Adipose tissue (tissue), 3 donors: Measurements from ENCODE around the gene CRABP2. TPM values are rescaled to one million over a fixed set of nuclear protein-coding genes. Genes with fewer than 3 reads are reported as not detected.

Experiments
- H3K27ac ChIP-seq: one replicate; pipeline ENCODE4 v1.5.1; 2013; ENCODE audit warnings: low read depth, low read length
- WGBS, 3 donors: extraction: QIAGEN DNeasy Blood & Tissue Kit; methylation state at CpG; one replicate each; pipeline ENCODE4 v1.1.7; 2013; 5-methylcytosine and 5-hydroxymethylcytosine counted together
- polyA plus RNA-seq, 3 donors: library from polyadenylated mRNA; stranded (reverse); fragments of 200-250 nt; gene quantifications; one replicate each; pipeline ENCODE4 v1.2.3, GENCODE V29; 2013
- donor health status: healthy with polysubstance abuse.
- donor health status: Bipolar disorder and iron deficiency.
- donor health status: healthy.

CRABP2 gene
- polyA plus RNA-seq, 3 donors, result 0.45 to 31.3 (median 3.2) TPM

DNA sequence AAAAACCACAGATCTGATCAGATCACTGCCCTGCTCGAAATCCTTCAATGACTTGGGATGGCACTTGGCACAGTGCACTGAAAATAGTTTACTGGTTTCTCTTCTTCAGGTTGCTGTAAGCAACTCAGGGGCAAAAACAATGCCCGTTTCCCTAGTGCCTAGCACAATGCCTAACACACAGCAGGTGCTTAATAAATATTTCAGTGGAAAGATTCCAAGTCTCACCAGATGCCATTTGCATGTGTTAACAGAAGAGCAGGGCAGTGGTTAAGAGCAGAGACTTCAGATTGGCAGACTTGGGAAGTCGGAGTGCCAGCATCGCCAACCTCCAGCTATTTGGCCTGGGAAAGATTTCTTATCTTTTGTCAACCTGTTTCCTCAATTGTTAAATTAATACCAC lies 12.0 kb upstream of the CRABP2 start:
- WGBS, 3 donors, result 64 to 86% (median 83%) methylated on average over 4 of the region's 4 CpGs
- no peak overlapping the region for H3K27ac ChIP-seq

DNA sequence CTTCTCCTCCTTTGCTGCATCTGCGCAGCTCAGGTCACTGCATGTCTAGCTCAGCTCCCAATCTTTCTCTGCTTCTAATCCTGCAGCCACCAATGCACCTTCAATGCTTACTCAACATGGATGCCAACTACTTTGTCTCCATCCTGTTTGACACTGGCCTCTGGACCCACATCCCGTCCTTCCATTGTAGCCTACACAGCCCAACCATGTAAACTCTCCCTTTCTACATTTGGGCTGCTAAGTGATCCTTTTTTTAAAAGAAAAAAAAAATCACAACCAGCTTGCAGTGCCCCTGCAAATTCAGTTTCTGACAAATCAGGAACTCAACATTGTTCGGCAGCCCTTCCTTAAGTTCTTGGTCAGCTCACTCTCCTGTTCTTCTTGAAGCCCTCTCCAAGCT lies 9.4 kb upstream of the CRABP2 start:
- 81 to 87% (median 84%) methylated on average over 3 of the region's 3 CpGs for WGBS, 3 donors
- H3K27ac ChIP-seq, result no peak overlapping the region

DNA sequence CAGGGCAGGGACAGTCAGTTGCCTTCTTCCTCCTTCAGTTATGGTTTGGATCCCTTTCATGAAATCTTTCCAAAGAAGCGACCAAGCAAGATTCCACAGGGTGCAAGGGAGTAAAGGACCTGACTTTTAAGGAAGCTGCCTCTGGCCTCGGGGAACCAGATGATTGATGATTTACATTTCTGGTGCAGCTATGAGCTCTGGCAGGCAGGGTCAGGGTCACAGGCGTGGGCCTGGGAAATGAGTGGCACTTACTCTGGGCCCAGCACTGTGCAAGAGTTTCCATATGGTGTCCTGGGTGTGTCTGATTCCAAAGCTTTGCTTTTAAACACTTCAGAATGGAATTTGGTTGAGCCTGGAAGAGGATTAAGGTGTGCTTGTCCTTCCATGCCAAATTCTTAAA lies 7.2 kb upstream of the CRABP2 start:
- H3K27ac ChIP-seq, result no peak overlapping the region
- 48 to 54% (median 52%) methylated on average over 3 of the region's 3 CpGs for WGBS, 3 donors

DNA sequence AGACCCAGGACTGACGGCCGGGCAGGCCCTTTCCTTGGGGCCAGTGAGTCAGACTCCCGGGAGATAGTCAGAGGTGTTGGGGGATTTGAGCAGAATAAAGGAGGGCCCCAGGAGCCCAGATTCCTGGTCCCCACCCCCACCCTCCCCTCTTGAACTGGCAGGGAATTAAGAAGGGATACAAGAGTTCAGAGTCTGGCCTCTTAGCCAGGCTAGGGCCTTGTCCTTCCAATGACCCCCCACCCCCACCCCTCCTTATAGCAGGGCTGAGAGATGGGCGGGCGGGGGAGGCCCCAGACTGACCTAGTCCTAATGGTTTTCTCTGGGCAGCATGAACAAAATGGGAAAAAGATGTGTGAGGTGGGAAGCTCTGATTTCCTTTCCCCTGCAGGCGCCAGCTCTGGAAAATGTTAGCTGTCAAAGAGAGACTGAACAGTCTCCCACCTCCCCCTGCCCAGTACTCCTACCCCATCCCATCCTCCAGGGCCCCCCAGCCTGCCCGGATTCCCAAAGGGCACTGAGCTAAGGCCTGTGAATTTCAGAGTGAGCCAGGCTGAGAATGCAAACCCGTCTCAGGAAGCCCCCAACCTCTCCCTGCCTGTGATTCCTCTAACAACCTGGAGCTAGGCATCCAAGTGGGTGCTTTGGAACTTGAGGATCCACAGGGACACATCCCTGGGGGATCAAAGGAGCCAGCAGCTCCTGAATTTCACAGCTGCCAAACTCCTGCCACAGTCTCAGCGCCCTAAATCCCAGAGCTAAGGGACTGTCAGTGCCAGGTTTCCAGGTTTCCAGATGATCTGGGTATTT lies 5.8 kb upstream of the CRABP2 start:
- 63 to 76% (median 65%) methylated on average over 7 to 9 of the region's 9 CpGs for WGBS, 3 donors
- H3K27ac ChIP-seq, result no peak overlapping the region

DNA sequence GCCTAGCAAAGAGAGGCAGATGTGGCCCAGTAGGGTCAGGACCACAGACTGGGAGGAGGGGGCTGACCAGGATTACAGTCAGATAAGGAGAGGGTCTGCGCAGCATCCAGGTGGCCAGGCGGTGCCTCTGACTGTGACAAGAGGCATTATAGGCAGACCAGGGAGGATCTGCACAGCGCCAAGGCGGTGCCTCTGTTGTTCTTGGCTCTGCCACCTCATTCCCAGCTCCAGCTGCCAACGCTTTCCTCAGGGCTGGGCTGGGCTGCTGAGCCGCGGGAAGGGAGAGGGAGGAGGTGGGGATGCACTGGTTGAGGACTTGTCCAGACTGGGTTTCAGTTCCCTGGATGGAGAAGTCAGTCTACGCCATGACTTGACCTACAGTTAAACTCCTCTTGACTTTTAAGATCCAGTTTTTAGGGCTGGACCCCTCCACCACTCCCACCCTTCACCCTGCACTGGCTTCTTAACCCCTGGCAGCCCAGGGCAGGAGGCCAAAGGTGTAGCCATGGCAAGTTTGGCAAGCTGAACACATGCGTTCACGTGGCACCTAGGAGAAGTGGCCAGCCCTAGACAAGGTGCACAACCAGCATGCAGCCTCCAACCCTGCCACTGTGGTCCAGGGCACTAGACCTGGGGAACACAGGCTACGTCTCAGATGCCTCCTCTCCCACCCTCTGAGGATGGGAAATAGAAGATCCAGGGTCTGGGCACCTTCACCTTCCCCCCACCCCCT lies 4.5 kb upstream of the CRABP2 start:
- H3K27ac ChIP-seq, result no peak overlapping the region

DNA sequence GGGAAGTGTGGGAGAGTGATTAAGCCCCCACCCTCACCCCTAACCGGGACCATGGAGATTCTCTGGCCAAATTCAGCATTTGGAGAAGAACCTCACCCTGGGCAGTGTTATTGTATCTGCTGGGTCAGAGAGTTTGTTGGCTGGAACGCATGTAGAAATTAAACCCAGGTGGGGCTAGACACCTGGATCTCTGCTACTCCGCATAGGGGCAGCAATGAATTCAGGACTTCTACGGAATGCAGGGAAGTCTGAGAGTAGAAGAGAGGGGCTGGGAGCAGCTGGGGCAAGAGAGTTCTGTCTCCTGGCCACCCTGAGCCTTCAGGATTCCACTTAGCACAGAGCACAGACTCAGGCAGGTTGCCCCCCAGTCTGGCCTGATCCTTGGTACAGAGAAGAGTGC lies 3.6 kb upstream of the CRABP2 start:
- WGBS, 3 donors, result 71 to 86% (median 79%) methylated on average over 4 of the region's 4 CpGs
- no peak overlapping the region for H3K27ac ChIP-seq

More for the DNA sequence above, 4.5 kb upstream of the CRABP2 start:
- 45 to 51% (median 50%) methylated on average over 11 of the region's 11 CpGs for WGBS, 3 donors

DNA sequence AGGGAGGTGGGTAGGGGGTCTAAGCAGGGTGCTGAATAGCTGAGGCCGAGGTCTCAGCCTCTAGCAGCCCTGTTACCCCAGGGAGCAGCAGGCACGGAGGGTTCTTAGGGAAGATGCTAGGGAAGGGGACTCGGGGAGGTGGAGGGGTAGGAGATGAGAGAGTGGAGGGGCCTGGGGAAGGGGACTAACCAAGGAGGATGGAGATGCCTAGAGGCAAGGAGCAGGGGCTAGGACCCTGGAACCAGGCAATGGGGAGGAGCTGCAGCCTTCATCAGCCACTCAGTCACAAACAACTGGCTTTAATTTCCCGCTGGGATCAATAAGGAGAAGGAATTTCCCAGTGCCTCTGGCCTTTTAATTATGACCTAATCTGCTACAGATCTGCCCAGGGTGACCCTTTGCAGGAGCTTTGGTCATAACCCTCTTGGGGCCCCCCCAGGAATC lies 2.9 kb upstream of the CRABP2 start:
- no peak overlapping the region for H3K27ac ChIP-seq
- 50 to 54% (median 50%) methylated on average over 4 of the region's 4 CpGs for WGBS, 3 donors

DNA sequence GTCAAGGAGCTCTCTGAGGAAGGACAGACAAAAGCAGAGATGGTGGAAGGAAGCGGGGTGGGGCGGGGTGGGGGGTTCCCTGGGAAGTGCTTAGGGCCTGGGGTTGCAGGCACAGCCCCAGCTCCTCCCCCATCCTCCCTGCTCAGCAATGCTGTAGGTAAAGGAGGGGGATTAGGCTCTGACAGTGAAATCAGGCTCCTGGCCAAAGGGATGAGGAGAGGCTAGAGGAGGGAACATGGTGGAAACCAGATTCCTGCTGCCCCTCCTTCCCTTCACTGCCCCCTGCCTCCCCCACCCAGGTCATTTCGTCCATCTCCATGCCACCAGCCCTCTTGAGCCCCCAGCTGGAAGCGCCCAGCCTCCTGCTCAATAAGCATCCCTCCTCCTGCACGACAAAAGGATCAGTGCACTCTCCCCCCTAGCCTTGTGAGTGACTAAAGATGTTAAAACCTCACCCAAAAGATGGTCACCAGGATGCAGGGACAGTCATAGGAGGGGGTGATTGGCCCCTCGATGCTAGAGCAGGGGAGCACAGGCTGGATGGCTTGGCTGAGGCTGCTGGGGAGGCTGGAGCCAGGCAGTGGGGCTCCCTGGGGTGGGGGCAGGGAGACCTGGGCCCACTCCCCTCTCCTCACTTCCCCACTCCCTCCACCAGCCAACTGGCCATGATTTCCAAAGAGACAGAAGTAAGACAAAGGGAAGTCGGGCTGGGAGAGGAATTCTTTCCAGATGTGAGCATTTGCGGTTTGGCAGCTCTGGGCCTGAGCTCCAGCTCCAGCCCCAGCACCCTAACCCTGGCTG lies 2.2 kb upstream of the CRABP2 start:
- H3K27ac ChIP-seq, result no peak overlapping the region
- WGBS, 3 donors, result 37 to 63% (median 44%) methylated on average over 8 of the region's 8 CpGs

DNA sequence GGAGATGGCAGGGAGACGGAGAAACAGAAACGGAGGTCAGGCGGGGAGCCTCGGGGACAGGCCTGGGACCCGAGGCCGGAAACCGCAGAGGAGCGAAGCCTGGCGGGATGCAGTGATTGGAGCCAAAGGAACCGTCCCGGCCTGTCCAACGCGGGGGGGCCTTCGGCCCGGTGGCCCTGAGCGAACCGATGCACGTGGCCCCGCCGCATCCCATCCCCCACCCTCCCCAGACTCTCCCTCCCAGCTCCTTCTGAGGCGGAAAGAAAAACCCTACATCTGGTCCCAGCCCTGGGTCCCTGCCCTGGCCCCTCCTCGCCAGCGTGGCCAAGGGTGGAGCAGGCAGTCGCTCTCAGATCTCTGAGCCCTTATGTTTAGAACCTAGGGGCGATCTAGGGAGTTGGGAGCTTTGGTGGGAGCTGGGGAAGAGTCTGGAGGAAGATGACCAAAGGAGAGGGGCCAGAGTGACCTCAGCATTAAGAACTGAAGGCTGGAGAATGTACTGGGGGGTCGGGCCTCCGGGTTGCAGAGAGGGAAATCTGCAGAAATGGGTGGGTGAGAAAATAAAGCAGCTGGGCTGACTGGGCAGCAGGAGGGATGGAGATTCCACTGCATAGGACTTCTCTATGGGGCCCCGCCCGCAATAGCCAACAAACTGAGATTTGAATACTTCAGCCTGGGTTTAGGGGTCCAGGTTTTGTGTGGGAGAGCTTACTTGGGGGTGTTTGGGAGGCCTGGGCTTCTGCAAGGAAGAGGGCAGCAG lies 1.5 kb upstream of the CRABP2 start:
- H3K27ac ChIP-seq, result no peak overlapping the region
- WGBS, 3 donors, result 5 to 14% (median 8%) methylated on average over 19 to 29 of the region's 29 CpGs

DNA sequence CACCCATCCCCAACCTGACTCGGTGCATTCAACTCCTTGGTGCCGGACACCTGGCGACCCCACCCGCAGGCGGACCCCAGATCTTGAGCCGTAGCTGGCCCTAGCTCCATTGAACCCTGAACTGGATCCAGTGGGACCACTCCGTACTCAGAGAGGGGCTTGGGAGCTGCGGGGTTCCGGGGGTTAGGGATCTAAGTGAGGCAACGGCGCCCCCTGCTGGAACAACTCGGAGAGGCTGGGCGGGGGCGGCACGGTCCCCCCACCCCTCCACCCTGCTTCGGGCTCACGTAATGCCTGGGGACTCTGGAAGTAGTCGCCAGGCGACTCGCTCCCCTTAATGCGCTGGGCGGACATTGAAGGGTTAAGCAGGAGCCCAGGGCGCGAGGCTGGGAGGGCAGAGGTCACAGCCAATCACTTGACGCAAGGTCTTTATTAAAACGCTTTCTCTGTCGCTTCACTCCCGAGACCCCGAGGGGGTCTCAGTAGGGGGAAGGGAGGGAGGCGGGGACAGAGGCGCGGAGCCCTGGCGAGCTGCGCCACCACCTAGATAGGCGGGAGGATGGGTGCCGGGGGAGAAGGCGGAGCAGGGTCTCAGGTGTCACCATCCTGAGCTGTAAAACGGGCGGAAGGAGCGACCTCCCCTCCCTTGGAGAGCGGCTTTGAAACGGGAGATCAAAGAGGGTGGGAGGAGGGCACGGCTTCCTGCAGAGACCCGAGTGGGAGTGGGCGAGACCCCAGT lies 704 bp upstream of the CRABP2 start:
- H3K27ac ChIP-seq, result no peak overlapping the region

DNA sequence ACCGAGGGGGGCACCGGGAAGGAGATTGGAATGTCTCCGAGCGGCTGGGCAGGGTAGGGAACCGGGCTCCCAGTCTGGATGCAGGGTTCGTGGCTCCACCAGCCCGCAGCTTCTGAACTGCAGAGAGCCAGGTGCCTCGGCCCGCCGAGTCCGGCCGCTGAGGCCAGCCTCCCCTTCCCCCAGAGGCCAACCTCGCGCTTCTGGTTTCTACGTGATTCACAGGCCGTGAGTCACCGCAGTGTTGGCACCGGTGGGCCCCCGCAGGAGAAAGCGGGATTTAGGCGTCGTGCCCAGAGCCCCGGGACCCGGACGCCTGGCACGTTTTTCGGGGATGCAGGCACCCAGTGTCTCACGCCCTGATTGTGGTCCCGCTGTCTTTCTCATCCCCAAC lies 458 bp downstream of the CRABP2 start:
- 3 to 4% (median 3%) methylated on average over 29 of the region's 29 CpGs for WGBS, 3 donors
- H3K27ac ChIP-seq, result no peak overlapping the region

More for the DNA sequence above, 704 bp upstream of the CRABP2 start:
- 1 to 2% (median 1%) methylated on average over 41 to 45 of the region's 45 CpGs for WGBS, 3 donors

DNA sequence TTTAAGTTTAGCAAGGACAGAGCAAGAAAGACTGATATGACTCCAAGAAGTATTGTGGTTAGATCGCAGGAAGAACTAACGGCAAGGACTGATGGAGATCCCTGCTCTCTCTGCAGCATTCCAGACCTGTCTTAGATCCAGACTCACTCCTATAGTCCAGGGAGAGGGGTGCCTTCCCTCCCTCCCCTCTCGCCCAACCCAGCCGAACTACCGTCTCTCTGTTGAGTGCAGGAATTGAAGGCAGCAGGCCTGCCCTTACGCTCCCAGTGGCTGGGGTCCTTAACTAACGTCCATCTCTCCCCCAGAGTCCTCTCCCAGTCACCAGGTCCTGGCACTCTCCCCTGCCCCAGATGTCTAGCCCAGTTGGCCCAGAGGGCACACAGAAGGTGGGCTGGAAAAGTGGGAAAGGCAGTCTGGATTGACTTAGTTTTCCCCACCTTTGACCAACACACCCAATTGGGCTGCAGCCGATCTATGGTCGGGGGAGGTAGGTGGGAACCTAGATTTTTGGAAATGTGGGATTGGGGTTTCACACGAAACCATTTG lies 1.1 kb downstream of the CRABP2 start:
- WGBS, 3 donors, result 53 to 58% (median 54%) methylated on average over 10 of the region's 10 CpGs
- no peak overlapping the region for H3K27ac ChIP-seq

DNA sequence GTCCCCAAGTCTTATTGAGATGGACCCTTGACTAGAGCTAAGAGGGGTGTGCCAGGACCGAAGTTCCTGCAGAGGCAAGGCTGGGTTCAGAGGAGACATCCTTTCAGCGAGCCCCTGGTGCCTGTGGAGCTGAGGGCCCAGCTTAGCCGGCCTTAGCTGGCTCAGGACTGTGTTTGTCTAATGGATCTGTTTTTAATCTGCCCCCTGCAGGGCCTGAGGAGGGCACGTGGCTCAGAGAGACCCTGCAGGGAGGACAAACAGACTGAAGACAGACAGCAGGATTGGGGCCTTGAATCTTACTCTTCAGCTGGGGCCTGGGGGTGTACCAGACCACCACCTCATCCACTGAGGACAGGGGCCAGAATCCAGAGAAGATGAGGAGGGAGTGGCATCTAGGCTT lies 1.6 kb downstream of the CRABP2 start:
- no peak overlapping the region for H3K27ac ChIP-seq
- 35 to 43% (median 35%) methylated on average over 4 of the region's 4 CpGs for WGBS, 3 donors

DNA sequence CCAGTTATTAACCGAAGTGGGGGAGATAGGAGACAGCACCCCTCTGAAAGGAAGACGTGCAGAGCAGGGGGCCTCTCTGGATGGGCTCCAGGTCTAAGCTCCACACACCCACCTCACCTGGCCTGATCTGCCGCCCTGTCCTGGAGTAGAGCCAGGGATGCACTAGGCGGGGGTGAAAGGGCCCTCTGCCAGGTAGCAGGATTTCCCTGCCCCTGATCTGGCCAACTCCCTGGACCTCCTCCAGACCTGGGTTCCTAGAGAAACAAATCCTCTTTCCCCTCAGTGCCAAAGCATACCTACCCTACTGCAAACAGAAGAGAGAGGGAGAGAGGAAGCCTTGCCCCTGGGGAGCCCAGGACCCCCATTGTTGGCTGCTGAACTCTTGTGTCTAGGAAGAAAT lies 2.0 kb downstream of the CRABP2 start:
- 58 to 81% (median 65%) methylated on average over 4 of the region's 4 CpGs for WGBS, 3 donors
- no peak overlapping the region for H3K27ac ChIP-seq

DNA sequence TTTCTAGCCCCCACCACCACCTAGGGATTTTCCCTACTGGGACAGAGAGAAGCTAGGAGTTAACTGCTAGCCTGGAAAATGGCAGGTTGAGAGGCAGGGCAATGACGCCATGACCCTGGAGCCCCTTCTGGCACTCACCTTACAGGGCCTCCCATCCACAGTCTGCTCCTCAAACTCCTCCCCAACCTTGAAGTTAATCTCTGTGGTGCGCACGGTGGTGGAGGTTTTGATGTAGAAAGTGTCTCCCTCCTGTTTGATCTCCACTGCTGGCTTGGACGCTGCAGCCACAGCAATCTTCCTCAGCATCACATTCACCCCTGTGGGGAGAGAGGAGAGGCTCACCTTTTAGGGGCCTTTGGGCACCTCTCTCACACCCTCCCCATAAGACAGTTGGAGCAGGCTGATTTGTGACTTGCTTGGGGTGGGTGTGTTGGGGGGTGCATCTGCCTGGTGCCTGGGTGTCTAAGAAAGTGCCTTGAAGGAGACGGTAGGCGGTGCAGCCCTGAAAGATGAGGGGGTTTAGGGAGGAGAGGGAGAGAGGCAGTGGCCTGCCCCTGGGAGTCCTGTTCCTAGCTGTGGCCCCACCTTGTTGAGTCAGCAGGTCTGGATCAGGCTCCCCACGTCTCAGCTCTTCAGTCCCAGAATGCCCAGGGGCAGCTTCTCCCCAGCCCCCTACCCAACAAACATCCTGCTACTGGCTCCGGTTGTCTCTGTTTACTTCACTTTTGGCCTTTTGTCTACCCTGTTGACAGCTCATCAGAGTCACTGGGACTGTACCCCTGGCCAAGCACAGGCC lies 4.4 kb downstream of the CRABP2 start:
- WGBS, 3 donors, result 79 to 84% (median 81%) methylated on average over 8 of the region's 8 CpGs
- H3K27ac ChIP-seq, result no peak overlapping the region

DNA sequence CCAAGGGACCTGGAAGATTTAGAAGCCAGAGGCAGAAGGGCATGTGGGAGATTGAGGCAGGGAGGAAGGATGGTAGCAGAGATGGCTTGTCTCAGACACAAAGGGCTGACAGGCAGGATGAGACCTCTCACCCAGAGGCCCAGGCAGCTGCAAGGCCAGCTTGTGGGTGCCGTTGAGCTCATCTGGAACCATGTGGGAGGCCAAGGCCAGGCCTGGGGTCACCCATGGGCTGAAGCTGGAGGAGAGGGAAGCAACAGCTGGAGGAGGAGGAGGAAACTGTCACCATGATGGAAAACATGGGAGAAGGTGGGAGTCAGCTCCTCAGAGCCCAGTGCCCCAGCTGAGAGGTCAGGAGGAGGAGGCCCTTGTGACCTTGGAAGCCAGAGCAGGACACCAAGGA lies 6.4 kb downstream of the CRABP2 start:
- 39 to 78% (median 75%) methylated on average over 1 of the region's 1 CpG for WGBS, 3 donors
- no peak overlapping the region for H3K27ac ChIP-seq

DNA sequence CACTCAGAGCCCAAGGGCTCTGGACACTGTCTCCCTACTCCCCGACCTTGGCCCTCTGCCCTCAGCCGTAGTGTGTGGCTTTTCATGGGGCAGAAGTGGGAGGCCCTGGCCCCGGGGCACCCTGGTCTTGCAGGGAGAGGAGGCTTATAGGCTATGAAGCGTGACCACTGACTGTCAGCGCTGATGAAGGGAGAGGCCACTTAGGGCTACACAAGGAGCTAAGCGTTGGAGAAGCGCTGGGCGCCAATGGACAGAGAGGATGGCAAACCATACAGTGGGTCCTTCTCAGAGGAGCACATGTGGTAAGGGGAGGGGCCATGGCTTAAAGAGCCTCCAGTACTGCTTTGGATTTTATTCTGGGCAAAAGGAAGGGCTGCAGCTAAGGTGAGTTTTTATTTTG lies 7.9 kb downstream of the CRABP2 start:
- 84 to 90% (median 89%) methylated on average over 8 of the region's 8 CpGs for WGBS, 3 donors
- H3K27ac ChIP-seq, result no peak overlapping the region
